ENCODE measurements around the gene G3BP1.

Gene G3BP1

GRCh38 chr5:151740958-151741373 is 30.8 kb upstream of the G3BP1 start:
- no peak overlapping the region for H3K4me3 ChIP-seq (ENCODE audit: low read depth, low read length)
- in situ Hi-C loops (cut with HindIII; ENCODE audit: low sequenced_read_pairs): no loop called here
- peak; percentile 77 for DNase-seq (ENCODE audit: low read depth, low spot score)
- TF ChIP-seq, protein P1, sequence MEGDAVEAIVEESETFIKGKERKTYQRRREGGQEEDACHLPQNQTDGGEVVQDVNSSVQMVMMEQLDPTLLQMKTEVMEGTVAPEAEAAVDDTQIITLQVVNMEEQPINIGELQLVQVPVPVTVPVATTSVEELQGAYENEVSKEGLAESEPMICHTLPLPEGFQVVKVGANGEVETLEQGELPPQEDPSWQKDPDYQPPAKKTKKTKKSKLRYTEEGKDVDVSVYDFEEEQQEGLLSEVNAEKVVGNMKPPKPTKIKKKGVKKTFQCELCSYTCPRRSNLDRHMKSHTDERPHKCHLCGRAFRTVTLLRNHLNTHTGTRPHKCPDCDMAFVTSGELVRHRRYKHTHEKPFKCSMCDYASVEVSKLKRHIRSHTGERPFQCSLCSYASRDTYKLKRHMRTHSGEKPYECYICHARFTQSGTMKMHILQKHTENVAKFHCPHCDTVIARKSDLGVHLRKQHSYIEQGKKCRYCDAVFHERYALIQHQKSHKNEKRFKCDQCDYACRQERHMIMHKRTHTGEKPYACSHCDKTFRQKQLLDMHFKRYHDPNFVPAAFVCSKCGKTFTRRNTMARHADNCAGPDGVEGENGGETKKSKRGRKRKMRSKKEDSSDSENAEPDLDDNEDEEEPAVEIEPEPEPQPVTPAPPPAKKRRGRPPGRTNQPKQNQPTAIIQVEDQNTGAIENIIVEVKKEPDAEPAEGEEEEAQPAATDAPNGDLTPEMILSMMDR (IDR thresholded peaks at IDR 0.05; ENCODE audit: low read depth, low read length): no peak

DNA sequence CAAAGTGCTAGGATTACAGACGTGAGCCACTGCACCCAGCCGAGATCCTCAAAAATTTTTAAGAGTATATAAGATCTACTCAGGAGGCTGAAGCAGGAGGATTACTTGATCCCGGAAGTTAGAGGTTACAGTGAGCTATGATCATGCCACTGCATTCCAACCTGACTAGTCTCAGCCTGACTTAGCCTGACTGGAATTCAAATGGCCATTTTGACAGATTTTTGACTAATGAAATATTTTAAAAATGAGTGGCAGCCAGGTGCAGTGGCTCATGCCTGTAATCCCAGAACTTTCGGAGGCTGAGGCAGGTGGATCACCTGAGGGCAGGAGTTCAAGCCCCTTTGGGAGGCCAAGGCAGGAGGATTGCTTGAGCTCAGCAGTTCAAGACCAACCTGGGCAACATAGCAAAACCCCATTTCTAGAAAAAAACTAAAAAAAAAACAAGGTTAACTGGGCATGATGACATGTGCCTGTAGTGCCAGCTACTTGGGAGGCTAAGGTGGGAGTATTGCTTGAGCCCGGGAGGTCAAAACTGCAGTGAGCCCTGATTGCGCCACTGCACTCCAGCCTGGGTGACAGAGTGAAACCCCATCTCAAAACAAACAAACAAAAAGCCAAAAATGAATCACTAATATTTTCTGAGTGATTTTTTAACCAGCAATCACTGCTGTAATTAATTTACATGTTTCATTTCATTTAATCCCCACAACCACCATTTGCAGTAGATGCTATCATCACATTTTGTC is 29.9 kb upstream of the G3BP1 start:
- TF ChIP-seq, protein P1 (IDR thresholded peaks at IDR 0.05; ENCODE audit: low read depth, low read length): no peak
- in situ Hi-C loops (cut with HindIII; ENCODE audit: low sequenced_read_pairs): no loop called here
- peak; percentile 65 for DNase-seq (ENCODE audit: low read depth, low spot score)
- H3K4me3 ChIP-seq (ENCODE audit: low read depth, low read length): no peak overlapping the region

- peak; percentile 75 for DNase-seq (ENCODE audit: low read depth, low spot score)
- no peak overlapping the region for H3K4me3 ChIP-seq (ENCODE audit: low read depth, low read length)
- TF ChIP-seq, protein P1 (IDR thresholded peaks at IDR 0.05; ENCODE audit: low read depth, low read length): peak; percentile 77
- in situ Hi-C loops (cut with HindIII; ENCODE audit: low sequenced_read_pairs): no loop called here
Measured at GRCh38 chr5:151742870-151743294, 28.9 kb upstream of the G3BP1 start.

GRCh38 chr5:151743530-151743929 is 28.2 kb upstream of the G3BP1 start:
- in situ Hi-C loops (cut with HindIII; ENCODE audit: low sequenced_read_pairs): no loop called here
- no peak for DNase-seq (ENCODE audit: low read depth, low spot score)
- TF ChIP-seq, protein P1 (IDR thresholded peaks at IDR 0.05; ENCODE audit: low read depth, low read length): peak; percentile 11
- H3K4me3 ChIP-seq (ENCODE audit: low read depth, low read length): no peak overlapping the region

GRCh38 chr5:151745071-151745705 is 26.6 kb upstream of the G3BP1 start:
- TF ChIP-seq, protein P1 (IDR thresholded peaks at IDR 0.05; ENCODE audit: low read depth, low read length): no peak
- in situ Hi-C loops (cut with HindIII; ENCODE audit: low sequenced_read_pairs): no loop called here
- DNase-seq (ENCODE audit: low read depth, low spot score): peak; percentile 90
- H3K4me3 ChIP-seq (ENCODE audit: low read depth, low read length): no peak overlapping the region

GRCh38 chr5:151750121-151750520 is 21.6 kb upstream of the G3BP1 start:
- H3K4me3 ChIP-seq (ENCODE audit: low read depth, low read length): no peak overlapping the region
- in situ Hi-C loops (cut with HindIII; ENCODE audit: low sequenced_read_pairs): no loop called here
- no peak for DNase-seq (ENCODE audit: low read depth, low spot score)
- TF ChIP-seq, protein P1 (IDR thresholded peaks at IDR 0.05; ENCODE audit: low read depth, low read length): no peak

All from astrocyte of the spinal cord (primary cell).